CD4-positive, alpha-beta T cell treated with Interleukin-17A for 4 hours (primary cell): Measurements from ENCODE around the gene ST8SIA1.

Source experiments
- DNase-seq: peaks from one replicate; pipeline ENCODE4 v3.0.0-alpha.2; 2020; ENCODE audit warnings: mixed read lengths

The ST8SIA1 gene

DNA sequence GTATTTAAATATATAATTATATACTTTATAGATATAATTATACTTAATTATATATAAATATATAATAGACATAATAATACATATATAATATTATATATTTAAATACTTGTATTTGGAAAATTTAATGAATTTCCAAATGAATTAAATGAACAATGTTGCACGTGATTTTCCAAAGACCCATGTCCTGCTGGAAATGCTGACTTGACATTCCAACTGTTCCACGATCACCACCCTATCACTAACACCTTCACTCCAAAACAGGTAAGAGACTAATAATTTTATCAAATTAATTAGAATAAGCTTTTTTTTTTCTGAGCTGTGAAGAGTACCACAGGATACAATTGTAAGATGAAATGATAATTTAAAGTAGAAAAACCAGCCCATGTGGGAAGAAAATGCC, 103.4 kb downstream of the ST8SIA1 start:
- DNase-seq = no peak

DNA sequence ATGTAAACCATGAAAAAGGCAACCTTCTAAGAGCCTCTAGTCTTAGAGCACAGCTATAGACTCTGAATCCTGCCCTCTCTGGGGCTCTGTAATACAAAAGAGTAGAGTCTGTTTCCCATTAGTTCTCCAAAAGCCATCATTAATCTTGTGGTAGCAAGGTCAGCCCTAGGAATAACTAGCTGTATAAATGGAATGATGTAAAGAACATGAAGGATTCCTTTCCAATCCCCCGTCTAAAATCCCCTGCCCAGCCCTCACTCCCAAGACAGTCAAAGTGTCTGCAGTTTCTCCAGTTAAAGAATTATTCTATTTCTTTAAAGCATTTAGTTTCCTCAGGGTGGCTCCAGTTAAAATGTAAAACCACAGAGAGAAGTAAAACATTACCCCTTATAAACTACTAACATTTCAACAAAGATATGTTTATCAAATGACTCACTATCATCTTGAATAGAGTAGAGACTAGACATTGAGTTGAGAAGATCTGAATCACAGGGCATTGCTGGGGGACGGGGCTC, 104.2 kb downstream of the ST8SIA1 start:
- no peak for DNase-seq

DNA sequence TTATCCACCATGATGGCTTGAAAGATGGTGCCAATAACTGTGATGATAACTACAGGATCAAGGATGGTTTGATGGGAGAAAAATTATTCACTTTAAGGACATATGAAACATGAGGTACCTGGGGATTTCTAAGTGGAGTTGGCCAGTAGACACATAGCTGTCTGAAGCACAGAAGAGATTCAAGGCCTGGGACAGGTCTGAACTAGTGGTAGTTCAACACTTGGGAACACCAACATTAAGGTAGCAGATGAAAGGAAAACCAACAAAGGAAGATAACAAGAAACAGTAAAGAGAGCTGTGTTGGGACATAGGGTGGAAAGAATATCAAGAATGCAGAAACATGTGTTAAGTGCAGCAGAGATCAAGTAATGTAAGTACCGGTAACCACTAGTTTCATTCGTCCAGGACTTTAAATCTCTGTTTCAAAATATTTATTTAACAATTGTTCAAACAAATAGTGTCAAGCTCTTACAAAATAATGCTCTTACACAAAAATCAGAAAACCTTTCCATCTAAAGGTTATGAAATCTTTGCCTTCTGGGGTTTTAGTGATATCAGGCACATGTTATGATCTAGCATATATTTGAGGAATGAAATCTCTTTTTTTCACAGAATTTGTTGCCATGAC, 104.7 kb downstream of the ST8SIA1 start:
- no peak for DNase-seq

DNA sequence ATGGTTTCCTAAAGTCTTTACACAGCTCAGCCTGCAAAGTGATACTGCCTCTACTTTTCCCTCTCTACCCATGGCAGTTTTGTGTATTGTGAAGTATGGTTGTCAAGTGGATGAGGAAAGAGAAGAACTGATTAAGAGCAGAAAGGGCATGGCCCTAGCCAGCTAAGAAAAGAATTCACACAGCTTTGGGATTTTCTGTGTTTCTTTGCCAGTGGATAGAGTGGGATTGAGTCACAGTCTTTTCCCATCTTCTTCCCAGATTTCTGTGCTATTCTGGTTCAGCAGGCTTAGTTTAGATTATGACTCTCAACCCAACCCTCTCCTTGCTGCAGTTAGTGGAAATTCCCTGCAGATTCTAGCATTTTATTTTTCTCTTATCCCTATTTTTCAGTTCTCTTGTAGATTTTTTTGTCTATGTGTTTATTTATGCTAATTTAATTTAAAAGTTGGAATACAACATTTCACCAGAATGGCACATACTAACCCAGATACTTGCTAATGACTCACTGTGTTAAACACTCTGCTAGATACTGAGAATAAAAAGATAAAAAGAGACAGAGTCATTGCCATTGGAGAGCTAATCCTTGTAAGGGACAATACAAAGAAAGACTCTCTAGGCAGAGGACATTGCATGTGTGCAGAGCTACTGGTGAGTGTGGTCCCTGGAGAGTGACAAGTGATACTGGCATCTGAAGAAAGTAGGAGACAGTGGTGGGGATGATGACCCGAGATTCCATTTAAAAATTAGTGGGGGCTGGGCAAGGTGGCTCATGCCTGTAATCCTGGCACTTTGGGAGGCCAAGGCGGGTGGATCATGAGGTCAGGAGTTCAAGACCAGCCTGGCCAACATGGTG, 106.3 kb downstream of the ST8SIA1 start:
- DNase-seq = no peak

DNA sequence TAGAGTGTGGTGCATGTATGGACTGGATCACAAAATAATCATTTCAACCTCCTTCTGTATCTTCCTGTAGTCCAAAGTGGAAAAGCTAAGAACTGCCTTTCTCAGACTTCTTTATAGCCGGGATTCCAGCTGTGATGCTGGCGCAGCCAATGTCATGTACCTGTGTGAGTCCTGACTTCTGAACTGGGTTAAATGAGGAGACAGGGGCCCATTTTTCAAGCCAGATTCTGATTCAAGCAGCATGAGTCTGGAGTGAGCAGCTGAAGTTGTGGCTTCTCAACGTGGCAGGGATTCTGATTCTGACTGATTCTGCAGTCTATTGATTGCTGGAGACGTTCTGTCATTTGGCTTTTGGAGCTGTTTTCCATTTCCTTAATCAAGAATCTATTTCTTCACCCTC, 111.2 kb downstream of the ST8SIA1 start:
- no peak for DNase-seq

DNA sequence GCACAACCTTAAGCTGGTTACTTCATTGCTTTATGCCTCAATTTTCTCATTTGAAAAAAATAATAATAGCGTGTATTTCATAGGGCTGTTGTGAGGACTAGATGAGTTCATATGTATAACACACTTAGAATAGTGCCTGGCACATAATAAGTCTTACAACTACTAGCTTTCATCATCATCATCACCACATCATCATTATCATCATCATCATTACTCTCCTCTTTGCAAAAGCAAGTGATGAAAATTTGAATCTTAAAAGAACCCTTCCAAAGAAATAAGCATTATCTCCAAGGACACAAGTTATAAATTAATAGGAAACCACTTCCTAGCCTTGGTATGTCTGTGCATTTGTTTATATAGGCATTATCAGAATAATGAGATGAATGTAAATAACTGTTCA, 117.0 kb downstream of the ST8SIA1 start:
- no peak for DNase-seq

DNA sequence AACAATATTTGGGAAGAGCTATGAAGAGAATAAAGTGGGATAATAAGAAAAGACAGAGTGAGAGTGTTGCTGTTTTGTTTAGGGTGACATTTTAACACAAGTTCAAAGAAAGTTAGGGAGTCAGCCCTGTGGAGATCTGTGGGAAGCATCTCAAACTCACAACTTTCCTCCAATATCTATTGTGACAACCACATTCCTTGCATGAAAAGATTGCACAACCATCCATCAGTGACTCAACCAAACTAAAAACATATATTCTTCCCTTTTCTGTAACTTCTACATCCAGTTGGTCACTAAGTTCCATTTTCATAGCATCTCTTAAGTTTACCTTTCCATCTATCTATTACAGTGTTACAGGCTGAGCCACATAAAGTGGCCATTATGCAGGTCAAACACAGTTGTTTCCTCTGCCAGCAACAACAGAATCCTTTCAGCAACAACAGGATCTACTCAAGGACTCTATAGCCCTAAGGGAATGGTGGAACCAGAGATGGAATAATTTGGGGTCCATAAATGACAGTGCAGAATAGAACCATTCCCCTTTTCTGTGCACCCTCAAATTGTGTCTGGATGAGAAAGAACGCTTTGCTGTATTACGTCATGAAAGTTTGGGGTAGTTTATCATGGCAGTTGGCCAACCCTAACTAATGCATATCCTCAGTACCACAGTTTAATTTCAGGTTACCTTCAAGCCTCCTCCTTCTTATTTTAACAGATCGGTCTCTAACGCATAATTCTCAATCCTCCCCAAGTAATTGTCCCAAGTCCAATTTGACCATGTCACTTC, 118.8 kb downstream of the ST8SIA1 start:
- DNase-seq = no peak

DNA sequence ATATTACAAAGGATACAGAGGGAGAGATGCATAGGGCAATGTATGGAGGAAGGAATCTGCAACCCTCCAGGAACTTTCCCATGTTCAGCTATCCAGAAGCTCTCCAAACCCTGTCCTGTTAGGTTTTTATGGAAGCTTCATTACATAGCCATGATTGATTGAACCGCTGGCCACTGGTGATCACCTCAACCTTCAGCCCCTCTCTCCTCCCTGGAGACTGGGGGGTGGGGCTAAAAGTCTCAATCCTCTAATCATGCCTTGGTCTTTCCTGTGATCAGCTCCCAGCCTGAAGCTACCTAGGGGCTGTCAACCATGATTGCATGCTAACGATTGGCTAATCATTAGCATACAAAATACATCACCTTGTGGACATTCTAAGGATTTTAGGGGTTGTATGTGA, 123.4 kb downstream of the ST8SIA1 start:
- no peak for DNase-seq

DNA sequence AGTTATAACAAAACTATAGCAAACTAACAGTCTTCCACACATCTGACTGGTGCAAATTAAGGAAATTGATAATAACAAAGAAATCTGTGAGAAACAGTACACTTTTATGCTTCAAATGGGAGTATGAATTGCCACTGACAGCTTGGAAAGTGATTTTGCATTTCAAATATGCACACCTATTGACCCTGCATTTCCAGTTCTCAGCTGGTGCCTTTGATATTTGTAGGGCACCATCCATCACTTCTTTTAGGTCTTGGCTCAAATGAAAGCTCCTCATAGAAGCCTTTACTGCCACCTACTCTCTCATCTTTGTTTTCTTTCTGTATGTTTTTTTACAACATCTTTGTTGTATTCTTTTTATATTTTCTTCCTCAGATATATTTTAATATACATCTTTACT, 125.1 kb downstream of the ST8SIA1 start:
- DNase-seq = no peak

DNA sequence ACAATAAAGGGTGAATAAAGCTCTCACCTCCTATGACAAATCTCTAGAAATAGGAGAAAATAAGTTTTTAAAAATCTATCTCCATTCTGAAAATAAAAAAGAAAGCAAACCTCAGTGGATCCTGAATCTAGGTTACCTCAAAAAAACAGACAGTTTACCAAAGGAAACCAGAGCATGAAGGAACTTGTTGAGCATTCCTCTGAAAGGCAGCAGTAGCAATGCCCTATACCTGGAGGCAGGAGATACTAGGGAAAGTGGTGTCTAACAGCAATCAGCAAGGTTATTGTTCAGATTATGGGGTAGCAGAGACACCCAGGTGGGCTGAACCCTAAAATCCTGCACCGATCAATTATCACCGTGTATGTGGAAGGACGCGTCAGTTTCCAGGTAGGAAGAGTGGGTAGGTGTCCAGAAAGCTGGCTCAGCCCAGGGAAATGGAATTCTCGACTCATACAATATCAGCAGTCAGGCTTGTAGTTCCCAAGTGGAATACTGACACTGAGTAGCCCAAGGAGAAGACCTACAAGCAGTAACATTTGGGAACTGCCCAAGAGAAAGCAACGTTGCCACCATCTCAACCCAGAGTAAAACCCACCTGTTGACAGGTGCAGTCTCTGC, 128.3 kb downstream of the ST8SIA1 start:
- no peak for DNase-seq

DNA sequence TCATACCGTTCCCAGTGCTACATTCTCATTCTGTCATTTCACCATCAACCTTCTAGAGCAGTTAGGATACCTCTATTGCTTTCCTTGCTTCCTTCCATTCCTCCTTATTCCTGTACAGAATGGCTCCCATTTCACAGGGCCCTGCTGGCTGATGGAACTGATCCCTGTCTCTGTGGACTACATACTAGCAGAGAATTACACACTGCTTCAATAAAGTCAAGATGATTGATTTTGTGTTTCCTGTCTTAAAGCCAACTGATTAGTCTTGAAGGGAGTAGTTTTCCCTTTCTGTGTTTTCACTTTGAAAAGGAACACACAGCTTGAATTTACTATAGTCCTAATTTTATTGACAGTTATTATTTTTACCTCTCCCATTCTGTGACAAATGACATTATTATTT, 130.1 kb downstream of the ST8SIA1 start:
- DNase-seq = no peak

DNA sequence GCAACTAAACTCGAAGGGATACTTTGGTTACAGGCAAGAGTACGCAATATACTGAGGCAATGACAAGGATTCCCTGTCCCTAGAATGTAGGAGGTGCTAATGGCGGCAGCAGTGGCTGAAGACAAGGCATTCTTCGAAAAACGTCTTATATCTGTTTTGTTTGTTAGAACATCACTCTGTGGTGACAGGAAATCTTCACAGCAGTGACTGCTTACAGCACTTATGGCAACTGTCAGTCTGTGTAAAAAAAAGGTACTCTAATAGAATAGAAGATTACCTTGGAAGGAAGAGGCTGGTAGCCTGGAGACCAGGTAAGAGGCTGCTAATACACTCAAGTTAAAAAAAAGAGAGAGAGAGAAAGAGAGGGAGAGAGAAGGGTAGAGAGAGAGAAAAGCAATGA, 131.7 kb downstream of the ST8SIA1 start:
- no peak for DNase-seq

DNA sequence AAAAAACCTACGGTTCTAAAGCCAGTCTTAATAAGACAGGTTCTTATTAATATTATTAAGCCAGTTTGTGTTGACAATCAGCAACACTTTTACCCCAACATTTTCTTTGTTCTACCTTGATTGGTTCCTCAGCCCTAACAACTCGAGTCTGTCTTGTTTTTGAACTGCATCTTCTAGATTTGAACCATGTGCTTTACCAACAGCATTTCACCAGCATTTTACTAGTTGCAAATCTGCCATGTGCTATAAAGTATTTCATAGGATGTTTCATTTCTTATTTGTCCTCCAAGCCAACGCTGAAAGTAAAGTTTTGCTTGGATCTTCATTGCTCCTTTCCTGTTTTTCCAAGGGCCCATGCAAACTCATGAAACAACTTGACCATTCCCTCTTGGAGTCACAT, 133.4 kb downstream of the ST8SIA1 start:
- no peak for DNase-seq

DNA sequence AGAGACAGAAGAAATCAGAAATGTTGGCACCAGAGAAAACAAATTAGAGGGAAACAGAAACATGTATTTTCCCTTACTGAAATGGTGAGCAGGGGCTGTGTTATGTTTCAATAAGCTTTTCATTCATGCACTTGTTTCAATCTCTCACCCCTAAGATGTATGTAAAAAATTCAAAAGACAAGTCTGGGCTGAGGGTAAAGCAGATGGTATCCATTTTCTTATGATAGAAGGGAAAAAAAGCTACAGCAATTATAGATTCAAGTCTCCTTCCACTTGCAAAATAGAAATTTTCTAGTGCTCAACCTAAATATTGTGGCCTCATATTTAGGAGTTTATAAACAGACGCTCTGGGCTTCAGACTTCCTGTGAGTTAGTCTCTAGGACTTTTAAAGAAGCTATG, 138.3 kb downstream of the ST8SIA1 start:
- DNase-seq = no peak

DNA sequence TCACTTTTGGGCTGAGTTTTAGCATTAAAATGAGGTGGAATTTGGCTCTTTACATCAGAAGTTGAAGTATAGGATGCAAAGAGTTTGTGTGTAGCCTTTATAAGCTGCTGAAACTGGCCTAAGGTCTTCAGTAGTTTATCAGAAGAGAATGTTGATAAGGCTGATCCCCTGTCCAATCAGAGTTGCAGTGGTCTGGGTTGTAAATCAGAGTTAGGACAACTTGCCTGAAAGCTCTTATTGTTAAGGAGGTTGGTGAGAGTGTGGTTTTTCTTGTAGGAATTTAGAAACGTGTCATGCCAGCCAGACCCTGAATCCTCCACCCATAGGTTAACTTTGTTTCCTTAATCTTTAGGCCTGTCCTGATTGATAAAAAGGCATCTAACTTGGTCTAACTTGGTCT, 143.5 kb downstream of the ST8SIA1 start:
- no peak for DNase-seq

DNA sequence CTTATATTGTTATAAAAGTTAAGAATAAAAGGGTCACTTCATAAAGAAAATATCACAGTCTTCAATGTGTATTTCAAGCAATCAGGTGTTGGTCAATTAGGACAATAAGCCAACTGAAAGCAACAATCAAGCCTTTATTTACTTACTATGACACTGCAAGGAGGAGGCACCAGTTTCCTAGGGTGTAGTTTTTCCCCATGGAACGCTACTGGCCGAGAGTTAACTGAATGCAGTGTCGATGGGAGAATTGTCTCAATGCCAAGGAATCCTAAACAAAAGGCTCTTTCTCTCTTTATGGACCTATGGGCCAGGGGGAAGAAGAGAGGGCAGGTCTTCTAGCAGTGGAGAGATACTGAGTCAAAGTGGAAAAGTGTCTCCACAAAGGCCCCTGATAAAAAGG, 146.1 kb downstream of the ST8SIA1 start:
- DNase-seq = no peak

DNA sequence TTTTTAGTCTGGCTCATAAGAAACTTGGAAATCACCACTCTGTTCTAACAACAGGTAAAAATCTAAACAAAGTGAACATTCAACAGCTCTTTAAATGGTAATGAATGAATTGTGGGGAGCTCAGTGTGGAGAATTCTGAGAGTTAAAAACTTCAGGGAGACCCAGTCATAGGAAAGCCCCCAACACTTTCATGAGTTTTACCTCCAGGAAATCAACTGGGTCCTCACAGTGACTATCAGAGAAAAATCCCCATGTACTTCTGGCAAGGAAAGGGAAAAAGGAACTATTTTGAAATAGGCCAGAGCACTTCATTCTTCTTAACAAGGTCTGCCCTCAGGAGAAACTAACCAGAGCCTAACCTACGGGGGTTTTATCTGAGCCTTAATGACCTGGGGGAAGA, 153.8 kb downstream of the ST8SIA1 start:
- no peak for DNase-seq

DNA sequence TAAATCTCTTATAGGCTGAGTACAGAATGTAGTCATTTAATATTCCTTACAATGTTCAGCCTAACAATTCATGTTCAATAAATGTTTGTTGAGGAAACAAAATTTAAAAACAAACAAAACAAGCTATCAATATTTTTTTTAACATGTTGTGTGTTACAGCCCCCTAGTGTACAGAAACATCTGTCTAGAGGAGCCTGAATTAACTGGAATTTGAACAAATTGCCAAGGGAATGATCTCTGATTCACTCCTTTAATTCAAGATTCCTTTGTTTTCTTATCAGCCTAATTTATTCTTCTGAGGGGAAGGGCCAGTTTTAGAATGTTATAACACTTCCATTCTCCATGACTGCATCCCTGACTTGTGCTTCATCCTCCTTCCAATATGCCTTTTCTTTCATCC, 161.3 kb downstream of the ST8SIA1 start:
- DNase-seq = no peak

DNA sequence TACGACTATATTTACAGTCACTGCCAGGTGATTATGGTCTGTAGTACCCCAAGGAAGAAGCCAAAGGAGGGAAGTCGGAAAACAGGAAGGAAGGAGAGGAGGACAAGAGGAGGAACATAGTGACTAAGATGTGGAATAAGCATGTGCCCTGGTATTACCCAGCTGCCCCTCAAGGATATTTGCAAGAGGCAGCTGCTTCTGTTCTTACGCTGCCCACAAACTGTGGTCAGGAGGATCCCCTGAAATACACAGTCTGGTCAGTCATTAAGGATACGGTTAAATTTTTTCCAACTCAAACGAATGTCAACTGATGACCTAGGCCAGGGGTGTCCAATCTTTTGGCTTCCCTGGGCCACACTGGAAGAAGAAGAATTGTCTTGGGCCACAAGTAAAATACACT, 162.0 kb downstream of the ST8SIA1 start:
- DNase-seq = no peak

DNA sequence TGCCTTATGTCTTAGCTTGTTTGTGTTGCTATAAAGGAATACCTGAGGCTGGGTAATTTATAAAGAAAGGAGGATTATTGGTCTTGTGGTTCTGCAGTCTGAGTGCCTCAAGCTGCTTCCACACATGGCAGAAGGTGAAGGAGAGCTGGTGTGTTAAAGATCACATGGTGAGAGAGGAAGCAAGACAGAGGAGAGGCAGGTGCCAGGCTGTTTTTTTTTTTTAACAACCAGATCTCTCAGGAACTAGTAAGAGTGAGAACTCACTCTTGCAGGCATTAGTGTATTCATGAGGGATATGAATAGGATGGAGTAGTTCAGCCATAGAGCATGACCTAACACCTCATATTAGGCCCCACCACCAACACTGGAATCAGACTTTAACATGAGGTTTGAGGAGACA, 165.1 kb downstream of the ST8SIA1 start:
- DNase-seq = no peak

DNA sequence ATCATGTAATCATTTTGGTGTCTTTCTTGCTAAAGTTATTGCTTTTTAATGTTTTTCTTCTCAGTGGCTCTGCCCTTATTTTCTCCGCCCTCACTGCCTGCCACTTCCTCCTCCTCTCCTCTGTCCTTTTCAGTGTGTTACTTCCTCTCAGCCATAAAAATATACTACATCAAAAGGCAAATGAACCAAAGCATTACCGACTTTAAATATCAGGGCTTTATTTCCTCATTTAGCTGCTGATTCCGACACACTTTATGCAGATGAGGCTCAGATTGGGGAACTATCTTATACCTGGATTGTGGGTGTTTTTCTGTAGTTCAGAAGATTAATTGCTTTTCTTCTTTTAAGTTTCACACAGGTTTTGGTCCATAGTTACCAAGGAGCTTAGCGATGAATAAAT, 170.4 kb downstream of the ST8SIA1 start:
- peak; percentile 28 for DNase-seq

DNA sequence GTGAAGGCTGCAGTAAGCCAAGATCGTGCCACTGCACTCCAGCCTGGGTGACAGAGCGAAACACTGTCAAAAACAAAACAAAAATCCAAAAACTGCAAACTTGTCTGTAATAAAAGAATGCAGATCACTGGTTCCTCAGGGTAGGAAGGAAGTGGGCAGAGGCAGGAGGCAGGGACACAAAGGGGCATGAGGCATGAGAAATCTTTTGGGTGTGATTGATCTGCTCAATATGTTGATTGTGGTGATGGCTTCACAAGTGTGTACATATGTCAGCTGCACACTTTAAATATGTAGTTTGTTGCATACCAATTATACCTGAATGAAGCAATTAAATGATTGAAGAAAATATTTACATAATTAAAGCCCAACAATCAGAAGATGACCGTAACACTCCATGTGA, 170.9 kb downstream of the ST8SIA1 start:
- peak; percentile 30 for DNase-seq

DNA sequence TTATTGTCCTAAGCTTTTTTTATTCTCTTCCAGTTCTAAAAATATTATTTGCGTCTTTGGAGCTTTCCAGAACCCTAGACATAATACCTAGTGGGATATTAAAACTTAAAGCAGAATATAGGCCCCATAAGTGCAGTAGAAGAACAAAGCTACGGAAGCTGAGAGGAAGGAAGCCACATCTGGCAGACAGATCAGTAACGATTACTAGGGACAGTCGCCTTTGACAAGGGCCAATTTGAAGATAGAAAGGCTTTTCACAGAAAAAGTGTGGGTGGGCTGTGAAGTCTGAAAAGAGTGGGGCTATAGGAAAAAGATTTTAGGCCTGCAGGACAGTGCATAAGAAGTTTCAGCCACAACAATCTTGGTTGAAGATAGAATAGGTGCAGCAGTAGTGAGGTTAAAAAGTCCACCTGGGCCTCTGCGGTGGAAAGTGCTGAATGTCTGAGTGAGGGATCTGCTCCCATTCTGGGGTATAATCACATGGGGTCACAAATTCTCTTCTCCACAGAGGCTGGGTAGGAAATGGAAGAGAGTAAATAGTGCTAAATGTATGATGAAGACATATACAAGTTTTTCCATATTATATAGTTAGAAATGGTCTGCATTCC, 174.0 kb downstream of the ST8SIA1 start:
- no peak for DNase-seq
